Stimulated activated naive CD8-positive, alpha-beta T cell treated with anti-CD3 and anti-CD28 coated beads, Interleukin-15, amount 100 ng/mL, for 72 hours (primary cell): ENCODE results near the gene CCDC106.

Source experiments
- ATAC-seq: fragments of 150-1000 bp; cut with Tn5 transposase; 2 replicates; pipeline ENCODE4 v1.10.0; 2021; ENCODE audit warnings: mild to moderate bottlenecking, moderate library complexity
- DNase-seq, 2 donors: peaks; one replicate each; pipeline ENCODE4 v3.0.0; 2021 to 2022
- H3K27ac Mint-ChIP-seq, 2 donors: one replicate each; pipeline ENCODE4 v1.8.0; 2022; ENCODE audit warnings: mild to moderate bottlenecking in 2 of 2, mixed read lengths in 2 of 2, moderate library complexity in 2 of 2
- H3K27me3 Mint-ChIP-seq: one replicate; pipeline ENCODE4 v1.8.0; 2022; ENCODE audit warnings: mixed read lengths
- H3K4me1 Mint-ChIP-seq: one replicate; pipeline ENCODE4 v1.8.0; 2022; ENCODE audit warnings: mild to moderate bottlenecking, mixed read lengths
- H3K4me3 Mint-ChIP-seq, 2 donors: one replicate each; pipeline ENCODE4 v1.8.0; 2022; ENCODE audit warnings: mild to moderate bottlenecking in 2 of 2, mixed read lengths in 2 of 2, moderate library complexity in 1 of 2
- H3K9me3 Mint-ChIP-seq, 2 donors: one replicate each; pipeline ENCODE4 v1.8.0; 2022; ENCODE audit warnings: mixed read lengths in 2 of 2

Gene CCDC106

DNA sequence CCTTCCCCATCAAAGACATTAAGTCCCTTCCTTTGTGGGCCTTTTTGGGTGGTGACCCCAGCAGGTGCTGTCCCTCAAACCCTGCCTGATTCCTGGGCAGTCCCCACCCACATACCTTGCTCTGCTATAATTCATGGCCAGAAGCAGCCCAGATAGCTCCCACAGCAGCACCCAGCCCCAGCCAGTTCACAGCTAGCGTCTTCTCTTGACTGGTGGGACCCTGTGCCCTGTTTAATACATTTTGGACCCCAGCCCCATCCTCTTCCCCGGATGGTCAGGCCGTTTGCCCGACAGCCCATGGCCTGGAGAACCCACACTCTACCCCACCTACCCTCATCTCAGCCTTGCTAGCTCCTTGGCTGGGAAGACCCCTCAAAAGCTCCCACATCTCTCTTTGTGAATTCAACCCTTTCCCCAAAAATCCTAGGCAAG lies 2.1 kb downstream of the CCDC106 start:
- no peaks in the 10 kb centered on the region for H3K9me3 Mint-ChIP-seq
- H3K27me3 Mint-ChIP-seq = no peaks in the 10 kb centered on the region
- peak overlapping the region; percentile 82 to 97 for H3K4me3 Mint-ChIP-seq
- peaks cover 57% of the 10 kb centered on the region for H3K4me1 Mint-ChIP-seq
- ATAC-seq (no peak), DNase-seq (peak in 1 of 2 donors; percentile 63)
- H3K27ac Mint-ChIP-seq = peak overlapping the region; percentile 23 to 40

GRCh38 chr19:55650602-55651230 lies 2.7 kb downstream of the CCDC106 start:
- Mint-ChIP-seq H3K4me1 (peaks cover 51% of the 10 kb centered on the region), H3K4me3 (peak overlapping the region; percentile 82 to 97), H3K27ac (peak overlapping the region in 1 of 2 donors; percentile 31), H3K9me3 (no peaks in the 10 kb centered on the region), H3K27me3 (no peaks in the 10 kb centered on the region)
- DNase-seq (no peak), ATAC-seq (no peak)

GRCh38 chr19:55651236-55651635 lies 3.2 kb downstream of the CCDC106 start:
- no peaks in the 10 kb centered on the region for H3K9me3 Mint-ChIP-seq
- ATAC-seq (no peak), DNase-seq (no peak)
- no peaks in the 10 kb centered on the region for H3K27me3 Mint-ChIP-seq
- H3K27ac Mint-ChIP-seq = peak overlapping the region in 1 of 2 donors; percentile 31
- H3K4me1 Mint-ChIP-seq = peaks cover 51% of the 10 kb centered on the region
- H3K4me3 Mint-ChIP-seq = peak overlapping the region; percentile 82 to 97

DNA sequence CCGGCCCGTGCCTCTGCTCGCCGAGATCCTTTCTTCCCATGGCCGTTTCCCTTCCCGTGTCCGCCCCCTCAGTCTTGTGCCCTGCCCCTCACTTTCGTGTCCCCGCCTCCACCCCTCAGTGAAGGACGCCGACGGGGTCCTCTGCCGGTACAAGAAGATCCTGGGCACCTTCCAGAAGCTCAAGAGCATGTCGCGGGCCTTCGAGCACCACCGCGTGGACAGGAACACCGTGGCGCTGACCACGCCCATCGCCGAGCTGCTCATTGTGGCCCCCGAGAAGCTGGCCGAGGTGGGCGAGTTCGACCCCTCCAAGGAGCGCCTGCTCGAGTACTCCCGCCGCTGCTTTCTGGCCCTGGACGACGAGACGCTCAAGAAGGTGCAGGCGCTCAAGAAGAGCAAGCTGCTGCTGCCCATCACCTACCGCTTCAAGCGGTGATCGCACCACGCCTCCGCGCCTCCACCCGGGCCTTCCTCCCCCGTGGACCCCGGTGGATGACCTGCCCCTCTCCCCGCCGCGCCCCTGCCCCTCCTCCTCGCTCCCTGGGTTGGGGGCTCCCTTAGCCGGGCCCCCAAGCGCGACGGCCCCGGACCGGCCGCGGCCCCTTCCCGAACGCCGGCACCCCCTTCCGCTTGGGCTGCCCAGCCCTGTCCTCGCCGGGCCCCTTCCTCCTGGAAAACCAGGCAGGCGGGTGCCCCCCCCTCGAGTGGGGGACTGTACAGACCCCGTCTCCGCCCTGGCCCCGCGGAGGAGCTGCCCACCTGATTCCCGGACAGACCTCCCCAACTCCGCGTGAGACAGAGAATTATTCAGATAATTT lies 4.5 kb downstream of the CCDC106 start:
- ATAC-seq (no peak), DNase-seq (no peak)
- peaks cover 47% of the 10 kb centered on the region for H3K4me1 Mint-ChIP-seq
- no peaks in the 10 kb centered on the region for H3K27me3 Mint-ChIP-seq
- H3K27ac Mint-ChIP-seq = no peak overlapping the region
- peak overlapping the region; percentile 88 to 90 for H3K4me3 Mint-ChIP-seq
- H3K9me3 Mint-ChIP-seq = no peaks in the 10 kb centered on the region

DNA sequence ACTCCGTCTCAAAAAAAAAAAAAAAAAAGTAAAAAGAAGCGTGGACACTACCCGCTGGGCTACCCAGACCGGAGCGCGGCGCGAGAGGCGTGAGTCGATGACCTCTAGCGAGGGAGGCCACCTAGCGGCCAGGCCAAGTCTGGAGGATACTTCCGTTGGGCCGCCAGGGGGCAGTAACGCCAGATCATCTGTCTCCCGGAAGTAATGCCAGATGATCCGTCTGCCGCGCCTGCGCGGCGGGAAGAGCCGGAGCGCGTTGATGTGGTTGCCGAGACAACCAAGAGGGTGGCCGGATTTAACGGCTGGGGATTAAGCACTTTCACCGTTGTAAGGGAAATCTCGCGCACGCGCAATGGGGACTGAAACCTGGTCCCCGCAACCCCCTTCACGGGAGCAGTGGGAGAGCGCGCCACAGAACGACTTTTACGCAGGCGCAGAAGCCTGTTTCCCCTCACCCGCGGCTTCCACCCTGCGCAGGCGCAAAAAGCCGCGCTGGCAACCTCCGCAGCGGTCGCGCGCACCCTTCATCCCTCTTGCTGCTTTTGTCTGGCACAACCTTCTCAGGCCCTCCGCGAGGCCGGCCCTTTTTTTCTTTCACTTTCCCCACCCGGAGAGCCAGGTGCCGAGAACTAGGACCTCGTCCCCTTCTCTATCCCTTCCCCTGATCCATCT lies 5.8 kb downstream of the CCDC106 start:
- no peaks in the 10 kb centered on the region for H3K27me3 Mint-ChIP-seq
- H3K9me3 Mint-ChIP-seq = no peaks in the 10 kb centered on the region
- peaks cover 50% of the 10 kb centered on the region for H3K4me1 Mint-ChIP-seq
- H3K4me3 Mint-ChIP-seq = peak overlapping the region; percentile 88 to 90
- ATAC-seq = peak; percentile 61
- peak; percentile 98 to 99 for DNase-seq
- H3K27ac Mint-ChIP-seq = peak overlapping the region; percentile 98 to 99

- DNase-seq (peak; percentile 99), ATAC-seq (peak; percentile 77)
- Mint-ChIP-seq H3K9me3 (no peaks in the 10 kb centered on the region), H3K4me3 (peak overlapping the region; percentile 88 to 90), H3K27ac (peak overlapping the region; percentile 98 to 99), H3K4me1 (peaks cover 50% of the 10 kb centered on the region), H3K27me3 (no peaks in the 10 kb centered on the region)
Measured at GRCh38 chr19:55654323-55654867, 6.4 kb downstream of the CCDC106 start.

DNA sequence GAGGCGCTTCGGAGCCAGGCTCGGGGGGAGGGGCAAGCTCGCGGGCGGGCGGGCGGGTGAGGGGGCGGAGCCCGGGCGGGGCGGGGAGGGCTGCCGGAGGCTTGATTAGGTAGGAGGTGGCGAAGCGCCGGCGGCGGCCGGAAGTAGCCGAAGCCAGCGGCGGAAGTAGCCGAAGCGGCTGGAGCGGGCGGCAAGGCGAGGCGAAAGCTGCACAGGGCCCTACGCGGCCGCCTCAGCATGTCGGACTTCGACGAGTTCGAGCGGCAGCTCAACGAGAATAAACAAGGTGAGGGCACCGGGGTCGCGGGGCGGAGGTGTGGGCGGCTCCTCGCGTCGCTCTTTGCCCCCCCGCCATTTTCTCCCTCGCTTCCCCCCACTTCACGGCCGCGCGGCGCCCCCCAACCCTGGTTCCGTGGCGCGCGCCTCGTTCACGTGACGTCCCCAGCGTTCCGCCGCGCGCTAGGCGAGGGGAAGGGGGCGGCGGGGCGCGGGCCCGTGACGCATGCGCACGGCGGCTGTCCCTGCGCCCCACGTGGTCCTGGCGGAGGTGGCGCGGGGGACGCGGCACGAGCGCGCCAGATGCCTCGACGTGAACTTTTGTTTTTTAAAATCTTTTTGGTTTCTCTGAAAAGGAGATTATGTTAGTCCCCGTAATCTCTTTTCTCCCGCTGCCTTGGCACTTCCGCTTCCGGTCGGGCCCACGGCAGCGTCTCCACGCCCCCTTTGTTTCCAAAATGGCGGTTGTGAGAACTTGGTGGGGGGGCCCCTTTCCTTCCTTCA lies 7.0 kb downstream of the CCDC106 start, which contains the start of gene U2AF2:
U2AF2 (plus strand) TSS at position 168 of the 780 bp plus-strand sequence; CDS start at position 238, 70 bp downstream.
- H3K4me3 Mint-ChIP-seq = peak within 1 kb of the TSS; percentile 88 to 90
- DNase-seq = peak; percentile 95
- H3K9me3 Mint-ChIP-seq = no peaks in the 10 kb centered on the region
- H3K4me1 Mint-ChIP-seq = peaks cover 50% of the 10 kb centered on the region
- H3K27me3 Mint-ChIP-seq = no peaks in the 10 kb centered on the region
- ATAC-seq = peak; percentile 66
- peak within 1 kb of the TSS; percentile 98 to 99 for H3K27ac Mint-ChIP-seq

GRCh38 chr19:55655648-55656040 lies 7.6 kb downstream of the CCDC106 start:
- Mint-ChIP-seq H3K27me3 (no peaks in the 10 kb centered on the region), H3K27ac (peak overlapping the region; percentile 98 to 99), H3K9me3 (no peaks in the 10 kb centered on the region), H3K4me1 (peaks cover 50% of the 10 kb centered on the region), H3K4me3 (peak overlapping the region; percentile 88 to 90)
- DNase-seq = no peak
- no peak for ATAC-seq

GRCh38 chr19:55656552-55656951 lies 8.5 kb downstream of the CCDC106 start:
- Mint-ChIP-seq H3K9me3 (no peaks in the 10 kb centered on the region), H3K27me3 (no peaks in the 10 kb centered on the region), H3K4me1 (peaks cover 47% of the 10 kb centered on the region), H3K4me3 (peak overlapping the region; percentile 88 to 90), H3K27ac (peak overlapping the region; percentile 98 to 99)
- ATAC-seq (no peak), DNase-seq (no peak)

GRCh38 chr19:55656988-55657747 lies 9.2 kb downstream of the CCDC106 start:
- Mint-ChIP-seq H3K27ac (peak overlapping the region; percentile 52 to 86), H3K9me3 (no peaks in the 10 kb centered on the region), H3K27me3 (no peaks in the 10 kb centered on the region), H3K4me3 (peak overlapping the region; percentile 88 to 90), H3K4me1 (peaks cover 53% of the 10 kb centered on the region)
- ATAC-seq = no peak
- peak in 1 of 2 donors; percentile 55 for DNase-seq

DNA sequence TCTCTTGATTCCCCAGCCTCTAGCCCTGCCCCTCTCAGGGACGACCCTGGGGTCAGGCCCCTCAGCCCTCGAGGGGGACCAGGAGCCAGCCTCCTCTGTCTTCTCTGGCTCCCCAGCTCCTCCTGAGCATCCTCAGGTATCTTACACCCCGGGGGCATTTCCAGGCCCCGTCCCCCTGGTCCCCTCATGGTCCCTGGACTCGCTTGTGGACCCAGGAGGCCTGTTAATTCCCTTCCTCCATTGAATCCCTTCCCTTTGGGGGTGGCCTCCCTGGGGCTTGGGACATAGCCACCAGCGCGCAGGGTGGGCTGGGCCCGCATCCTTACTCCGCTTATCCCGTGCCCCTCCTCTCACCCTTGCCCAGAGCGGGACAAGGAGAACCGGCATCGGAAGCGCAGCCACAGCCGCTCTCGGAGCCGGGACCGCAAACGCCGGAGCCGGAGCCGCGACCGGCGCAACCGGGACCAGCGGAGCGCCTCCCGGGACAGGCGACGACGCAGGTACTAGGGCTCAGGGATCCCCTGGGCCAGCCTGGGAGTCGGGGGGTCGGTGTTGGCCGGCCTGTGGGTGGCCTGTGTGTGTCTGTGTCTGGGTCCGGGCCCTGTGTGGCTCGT lies 10.9 kb downstream of the CCDC106 start:
- Mint-ChIP-seq H3K4me1 (peaks cover 70% of the 10 kb centered on the region), H3K4me3 (peak overlapping the region; percentile 58 to 60), H3K9me3 (no peaks in the 10 kb centered on the region), H3K27me3 (no peaks in the 10 kb centered on the region), H3K27ac (no peak overlapping the region)
- DNase-seq (no peak), ATAC-seq (no peak)

DNA sequence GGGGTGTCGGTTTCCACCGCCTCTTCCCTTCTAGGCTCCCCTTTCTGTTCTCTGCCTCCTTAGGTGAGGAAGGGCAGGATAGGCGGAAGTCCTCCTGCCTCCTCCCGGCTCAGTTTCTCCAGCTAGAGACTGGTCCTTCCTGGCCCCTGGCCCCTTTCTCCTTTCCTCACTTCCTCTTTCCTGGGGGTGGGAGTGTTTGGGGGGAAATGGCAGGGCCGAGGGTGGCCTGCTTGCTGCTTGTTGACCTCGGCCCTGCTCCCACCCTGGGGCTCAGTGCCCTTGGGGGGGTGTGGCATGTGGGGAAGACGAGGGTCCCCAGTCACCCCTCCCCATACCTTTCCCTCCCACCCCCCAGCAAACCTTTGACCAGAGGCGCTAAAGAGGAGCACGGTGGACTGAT lies 11.8 kb downstream of the CCDC106 start:
- no peaks in the 10 kb centered on the region for H3K27me3 Mint-ChIP-seq
- H3K9me3 Mint-ChIP-seq = no peaks in the 10 kb centered on the region
- ATAC-seq (no peak), DNase-seq (no peak)
- peak overlapping the region; percentile 66 to 98 for H3K27ac Mint-ChIP-seq
- H3K4me1 Mint-ChIP-seq = peaks cover 74% of the 10 kb centered on the region
- H3K4me3 Mint-ChIP-seq = peak overlapping the region; percentile 58 to 60

DNA sequence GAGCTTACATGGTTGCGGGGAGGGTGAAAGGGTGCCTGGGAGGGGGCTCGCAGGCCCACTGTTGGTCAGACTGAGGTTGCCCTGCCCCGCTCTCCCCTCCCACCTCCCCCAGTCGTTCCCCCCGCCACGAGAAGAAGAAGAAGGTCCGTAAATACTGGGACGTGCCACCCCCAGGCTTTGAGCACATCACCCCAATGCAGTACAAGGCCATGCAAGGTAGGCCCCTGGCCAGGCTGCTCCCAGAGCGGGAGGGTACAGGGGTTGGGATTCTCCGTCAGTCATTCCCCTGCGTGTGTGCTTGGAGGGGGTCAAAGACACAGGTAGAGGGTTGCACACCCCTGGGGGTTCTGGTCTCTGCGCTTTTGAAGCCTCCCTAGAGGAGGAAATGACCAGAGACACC lies 12.4 kb downstream of the CCDC106 start:
- peak overlapping the region; percentile 66 to 87 for H3K27ac Mint-ChIP-seq
- peaks cover 74% of the 10 kb centered on the region for H3K4me1 Mint-ChIP-seq
- no peak for DNase-seq
- no peak overlapping the region for H3K4me3 Mint-ChIP-seq
- ATAC-seq = no peak
- H3K9me3 Mint-ChIP-seq = no peaks in the 10 kb centered on the region
- no peaks in the 10 kb centered on the region for H3K27me3 Mint-ChIP-seq

GRCh38 chr19:55660991-55661390 lies 13.0 kb downstream of the CCDC106 start:
- peaks cover 76% of the 10 kb centered on the region for H3K4me1 Mint-ChIP-seq
- H3K4me3 Mint-ChIP-seq = no peak overlapping the region
- H3K27me3 Mint-ChIP-seq = no peaks in the 10 kb centered on the region
- H3K9me3 Mint-ChIP-seq = no peaks in the 10 kb centered on the region
- ATAC-seq = no peak
- H3K27ac Mint-ChIP-seq = peak overlapping the region in 1 of 2 donors; percentile 87
- no peak for DNase-seq
